ENCODE results near the gene FURIN. TPM values are rescaled to one million over a fixed set of nuclear protein-coding genes. Genes with fewer than 3 reads are reported as not detected.
A peak's percentile ranks its signal among the peaks of the same experiment; 100 is the strongest.

FURIN gene
- total and polyA plus RNA-seq, 9 of the 15 experiments (the other 6 are each of a cell fraction or from before 2014, with no cell fraction given) = 0.92 to 99.9 (median 34.8) TPM

GRCh38 chr15:90873998-90874605 is 5.7 kb downstream of the FURIN start:
- in situ Hi-C loops (cut with MboI) (no loop called here), intact Hi-C loops (cut with micrococcal nuclease) (loop anchor here (5.0 kb wide), 3 partner anchors 52 to 222 kb away; partner anchors contain the start of gene BLM)
- FAIRE-seq (no peak), DNase-seq (ENCODE audit: extremely low read depth in 1 of 4, low spot score in 3 of 4) (peak; percentile 48 to 80 (median 55)), ATAC-seq (peak; percentile 10)
- Histone ChIP-seq H3K9ac (ENCODE audit: insufficient read depth in 1 of 2, low read depth in 2 of 2, low read length in 2 of 2) (peak overlapping the region; percentile 95 to 96), H3K36me3 (ENCODE audit: control insufficient read depth, insufficient read depth, low read length) (peaks cover 60% of the 10 kb centered on the region), H3K4me1 (replicated peaks in 1 of 2; ENCODE audit: control insufficient read depth in 2 of 2, insufficient read depth in 2 of 2, low read length in 2 of 2) (peaks cover 35 to 64% of the 10 kb centered on the region in 2 experiments), H3K27me3 (ENCODE audit: control insufficient read depth in 2 of 2, insufficient read depth in 2 of 2, low read length in 2 of 2) (no peaks in the 10 kb centered on the region), H3K4me3 (peak overlapping the region; percentile 78), H3K4me2 (ENCODE audit: insufficient read depth, low read length) (peak overlapping the region; percentile 91), H3K27ac (ENCODE audit: extremely low read depth, low read depth, low read length) (peak overlapping the region; percentile 96), H2AFZ (ENCODE audit: low read depth, low read length) (no peak overlapping the region), H3K79me2 (ENCODE audit: control insufficient read depth, insufficient read depth, low read length) (peaks cover 68% of the 10 kb centered on the region), H4K20me1 (replicated peaks; ENCODE audit: control insufficient read depth, insufficient read depth, low read length) (peaks cover 12% of the 10 kb centered on the region; the same call in 1 of the 2 replicates), H3K9me1 (ENCODE audit: control insufficient read depth, insufficient read depth, low read length) (no peaks in the 10 kb centered on the region), H3K9me3 (replicated peaks; ENCODE audit: control insufficient read depth, insufficient read depth, low read depth, low read length) (no peaks in the 10 kb centered on the region)
- BruUV-seq (replicated peaks) = no TSS peak
- ChIA-PET POLR2A (interaction anchor here (0.6 to 2.0 kb wide), 8 partner anchors 7 to 1297 kb away, joined by 3 to 6 read pairs (median 4); no protein-coding TSS in a partner anchor), CTCF (ENCODE audit: low intra/inter-chr PET ratio) (no interaction called here)
- 12% methylated on average over 15 of the region's 15 CpGs for WGBS (ENCODE audit: insufficient coverage, low coverage, missing lambda C conversion rate)
- TF ChIP-seq RFX1 (IDR thresholded peaks at IDR 0.05) (no peak), VEZF1 (CRISPR knock-in tag; IDR thresholded peaks at IDR 0.05) (peak; percentile 38), NCOR1 (IDR thresholded peaks at IDR 0.05) (no peak), FOXP1 (CRISPR knock-in tag; IDR thresholded peaks at IDR 0.05) (no peak), EP400 (IDR thresholded peaks at IDR 0.05) (no peak), MCM5 (IDR thresholded peaks at IDR 0.05; ENCODE audit: low read depth) (no peak), ZFP30 (CRISPR knock-in tag; IDR thresholded peaks at IDR 0.05; ENCODE audit: borderline replicate concordance) (no peak), DACH1 (IDR thresholded peaks at IDR 0.05; ENCODE audit: partially characterized antibody) (no peak), IFI16 (CRISPR knock-in tag; IDR thresholded peaks at IDR 0.05) (no peak), ZNF57 (CRISPR knock-in tag; IDR thresholded peaks at IDR 0.05) (no peak), ZKSCAN8 (CRISPR knock-in tag; IDR thresholded peaks at IDR 0.05) (no peak), ZNF764 (CRISPR knock-in tag; IDR thresholded peaks at IDR 0.05; ENCODE audit: low read depth) (no peak), ZNF384 (IDR thresholded peaks at IDR 0.05; ENCODE audit: low read depth, low read length) (no peak), PPARD (CRISPR knock-in tag; IDR thresholded peaks at IDR 0.05) (no peak), ZNF23 (CRISPR knock-in tag; IDR thresholded peaks at IDR 0.05) (no peak), SMARCA4 (IDR thresholded peaks at IDR 0.05) (no peak), MEIS2 (IDR thresholded peaks at IDR 0.05; ENCODE audit: partially characterized antibody) (no peak), ZNF146 (CRISPR knock-in tag; IDR thresholded peaks at IDR 0.05; ENCODE audit: unreplicated experiment) (no peak), GABPB2 (CRISPR knock-in tag; conservative IDR thresholded peaks at IDR 0.05) (no peak), POLR2AphosphoS5 (IDR thresholded peaks at IDR 0.05; ENCODE audit: control insufficient read depth, insufficient read depth, low read depth, low read length) (peak; percentile 35; the same call in 1 of the 2 replicates), PHTF2 (CRISPR knock-in tag; IDR thresholded peaks at IDR 0.05) (no peak), MCM2 (IDR thresholded peaks at IDR 0.05; ENCODE audit: low read depth) (no peak)

All from K562 (cell line).